Hematopoietic multipotent progenitor cell treated with erythropoietin and hydrocortisone succinate and interleukin-3 and kit ligand, for 6 days (in vitro differentiated cells): ENCODE results near the gene CSTF3.
"Not testable (repeated sequence)": the region's sequence is repeated elsewhere in the genome, so short reads cannot be mapped to it uniquely, and the experiment has no call there.

Experiments used
- DNase-seq: peaks from one replicate; pipeline ENCODE4 v3.0.0-alpha.2; 2015

Gene CSTF3

DNA sequence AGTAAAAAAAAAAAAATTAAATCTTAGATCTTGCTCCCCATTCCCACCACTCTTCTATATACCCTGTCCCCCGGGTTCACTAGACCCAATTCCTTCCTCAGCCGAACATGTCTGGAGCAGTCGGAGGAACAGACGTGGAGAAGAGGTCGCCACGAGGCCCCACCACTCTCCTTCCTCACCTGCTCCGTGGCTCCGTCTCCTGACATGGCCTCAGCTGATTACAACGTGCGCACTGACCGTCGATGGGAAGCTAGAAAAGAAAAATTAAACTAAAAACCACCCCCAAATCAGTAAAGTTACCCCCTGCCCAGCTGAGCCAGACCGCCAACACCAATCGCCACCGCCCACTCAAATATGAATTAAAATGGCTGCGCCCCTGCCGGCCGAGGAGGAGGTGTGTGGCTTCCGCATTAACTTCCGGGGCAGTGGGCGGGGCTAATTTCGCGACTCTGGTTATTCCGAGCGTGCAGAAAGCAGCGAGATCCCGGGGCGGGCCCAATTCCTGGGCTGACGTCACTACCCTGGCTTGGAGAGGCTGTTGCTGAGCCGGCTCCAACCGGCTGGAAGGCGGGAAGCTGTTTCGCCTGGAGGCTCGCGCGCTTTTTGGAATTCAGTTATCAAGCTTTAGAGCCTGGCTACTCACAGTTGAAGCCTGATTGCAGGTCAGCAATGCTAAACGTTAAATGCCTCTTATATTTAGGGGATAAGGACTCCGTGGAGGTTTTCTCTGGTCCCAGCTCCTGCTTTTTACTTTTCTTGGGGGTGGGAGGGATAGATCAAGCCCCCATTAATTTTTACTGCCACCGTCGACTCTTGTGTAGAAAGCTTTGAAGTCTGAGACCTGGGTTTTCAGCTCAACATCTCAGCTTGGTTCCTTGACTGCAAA, at the start of gene CSTF3:
TSS of gene CSTF3 (minus strand) at position 361 of the 886 bp plus-strand sequence. CDS start at position 206, 155 bp downstream.
- DNase-seq = peak; percentile 99

DNA sequence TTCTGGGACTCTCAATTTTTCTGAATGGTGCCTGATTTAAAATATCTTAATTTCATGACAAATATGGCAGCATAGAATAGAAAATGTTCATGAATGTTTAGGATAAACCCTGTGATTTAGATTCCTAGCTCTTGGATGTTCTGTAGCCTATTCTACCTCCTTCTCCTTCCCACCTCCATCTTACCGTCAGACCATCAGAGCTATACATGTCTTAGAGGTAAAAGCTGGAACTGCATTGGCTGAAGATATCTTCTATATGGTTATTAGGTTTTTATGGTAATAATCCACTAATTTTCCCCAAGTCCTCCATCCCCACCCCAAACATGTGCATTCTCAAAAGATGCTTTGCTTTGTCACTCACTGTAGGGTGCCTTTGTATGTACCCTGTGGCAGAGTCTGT, 46.9 kb upstream of the CSTF3 start:
- DNase-seq = peak; percentile 12

DNA sequence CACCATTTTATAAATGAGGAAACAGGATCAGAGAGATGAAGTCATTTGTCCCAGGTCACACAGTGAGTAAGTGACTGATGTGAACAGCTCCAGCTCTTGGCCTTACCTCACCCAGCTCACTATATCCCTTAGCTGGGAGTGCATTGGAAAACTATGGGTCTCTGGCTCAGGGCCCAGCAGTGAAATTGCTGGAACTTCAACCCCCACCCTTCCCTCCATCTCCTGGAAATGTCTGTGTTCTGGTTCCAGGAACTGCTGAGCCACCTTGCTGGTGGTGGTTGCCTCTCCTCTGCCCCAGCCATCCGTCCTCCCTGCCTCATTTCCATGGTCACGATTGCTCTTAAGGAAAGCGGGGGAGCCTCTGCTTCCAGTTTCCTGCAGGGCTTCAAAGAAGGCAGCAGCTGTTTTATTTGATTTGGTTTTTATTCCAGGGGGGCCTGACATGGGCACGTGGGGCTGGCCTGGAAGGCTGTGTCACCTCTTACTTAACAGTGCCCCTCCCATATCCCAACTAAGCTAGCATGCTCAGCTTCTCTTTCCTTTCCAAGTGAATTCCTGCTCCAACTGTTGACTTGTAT, 46.2 kb upstream of the CSTF3 start:
- DNase-seq = no peak

DNA sequence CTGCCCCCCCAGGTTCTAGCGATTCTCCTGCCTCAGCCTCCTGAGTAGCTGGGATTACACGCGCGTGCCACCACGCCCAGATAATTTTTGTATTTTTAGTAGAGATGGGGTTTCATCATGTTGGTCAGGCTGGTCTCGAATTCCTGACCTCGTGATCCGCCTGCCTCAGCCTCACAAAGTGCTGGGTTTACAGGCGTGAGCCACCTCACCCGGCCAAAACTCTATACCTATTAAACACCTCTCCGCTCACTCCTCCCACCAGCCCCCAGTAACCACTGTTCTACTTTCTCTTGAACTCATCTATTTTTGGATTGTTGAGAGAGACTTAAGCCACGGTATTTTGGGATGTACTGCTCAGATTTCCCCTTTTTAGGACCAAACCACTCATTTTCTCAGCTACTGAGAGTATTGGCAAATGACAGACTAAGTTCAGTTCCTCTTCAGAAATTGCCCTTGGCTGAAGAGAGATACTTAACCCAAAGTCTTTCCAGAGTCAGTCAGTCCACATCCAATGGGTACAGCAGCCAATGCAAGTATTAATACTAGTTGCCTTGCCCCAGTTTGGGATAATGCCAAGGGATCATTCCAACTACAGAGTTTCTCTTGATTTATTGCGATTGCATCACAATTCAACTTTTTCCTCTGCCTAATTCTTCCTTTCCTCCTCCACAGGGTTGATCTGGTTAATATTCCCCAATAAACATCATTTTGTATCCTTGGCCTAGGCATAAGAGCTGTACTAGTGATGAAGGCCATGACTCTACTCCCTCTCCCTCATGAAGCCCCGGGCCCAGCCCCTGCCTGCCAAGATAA, 36.8 kb upstream of the CSTF3 start:
- no peak for DNase-seq

DNA sequence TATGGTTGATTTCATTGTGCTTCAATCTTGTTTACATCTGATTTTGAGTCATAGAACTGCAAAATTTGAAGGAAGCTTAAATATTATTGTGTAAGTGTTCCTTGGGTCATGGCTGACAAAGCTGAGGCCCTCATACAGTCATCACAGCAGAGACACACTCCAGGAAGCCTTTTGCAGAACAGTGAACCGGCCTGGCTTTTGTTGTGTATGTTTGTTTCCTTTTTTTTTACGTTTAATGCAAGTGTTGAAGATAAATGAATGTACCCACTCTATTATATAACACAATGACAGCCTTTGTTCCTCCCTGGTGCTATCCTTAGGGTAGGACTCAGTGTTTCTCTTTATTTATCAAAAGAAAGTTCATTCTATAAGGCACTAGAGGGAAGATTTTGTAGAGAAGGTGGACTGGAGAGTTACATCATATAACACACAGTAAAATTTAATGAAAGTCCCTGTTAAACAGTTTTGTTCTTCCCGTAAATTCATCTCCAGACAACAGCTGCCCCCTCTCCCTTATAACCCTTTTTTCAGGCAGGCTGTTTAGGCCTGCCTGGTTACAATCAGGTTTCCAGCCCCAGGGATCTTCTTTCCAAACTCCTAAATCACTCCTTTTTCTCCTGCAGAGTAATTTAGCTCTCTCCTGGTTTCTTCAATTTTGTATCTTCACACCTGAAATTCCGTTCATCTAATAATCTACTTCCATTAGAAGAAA, 34.3 kb upstream of the CSTF3 start:
- DNase-seq = no peak

DNA sequence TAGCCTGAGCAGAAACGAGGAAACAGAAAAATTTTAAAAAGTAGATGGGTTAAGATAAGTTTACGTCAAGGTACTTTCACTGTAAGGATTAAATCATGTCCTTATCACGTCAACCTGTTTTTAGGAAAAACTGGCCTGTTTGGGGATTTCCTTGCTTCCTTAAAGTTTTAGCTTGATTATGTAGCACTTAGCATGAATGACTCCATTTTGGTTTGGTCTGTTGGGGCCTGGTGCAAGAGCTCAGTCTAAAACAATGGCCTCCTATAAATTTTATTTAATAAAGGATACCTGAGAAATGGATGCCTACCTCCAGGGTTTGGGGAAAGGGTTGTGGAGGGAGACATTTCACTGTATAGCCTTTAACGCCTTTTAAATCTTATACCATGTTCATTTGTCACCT, 33.2 kb upstream of the CSTF3 start:
- no peak for DNase-seq

DNA sequence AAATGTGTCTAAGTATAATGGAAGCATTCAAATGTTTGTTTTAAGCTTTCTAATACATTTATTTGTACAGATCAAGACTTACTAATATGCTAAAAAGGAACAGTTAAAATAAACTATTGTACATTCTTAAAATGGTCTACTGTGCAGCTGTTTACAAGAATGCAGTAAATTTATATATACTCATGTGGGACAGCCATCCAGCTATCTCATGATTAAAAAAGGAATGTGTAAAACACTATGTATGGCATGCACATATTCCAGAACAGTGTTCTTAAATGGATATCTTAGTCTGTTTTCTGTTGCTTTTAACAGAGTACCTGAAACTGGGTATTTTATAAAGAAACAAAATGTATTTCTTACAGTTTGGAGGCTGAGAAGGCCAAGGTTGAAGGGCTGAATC, 30.2 kb upstream of the CSTF3 start:
- DNase-seq = no peak

DNA sequence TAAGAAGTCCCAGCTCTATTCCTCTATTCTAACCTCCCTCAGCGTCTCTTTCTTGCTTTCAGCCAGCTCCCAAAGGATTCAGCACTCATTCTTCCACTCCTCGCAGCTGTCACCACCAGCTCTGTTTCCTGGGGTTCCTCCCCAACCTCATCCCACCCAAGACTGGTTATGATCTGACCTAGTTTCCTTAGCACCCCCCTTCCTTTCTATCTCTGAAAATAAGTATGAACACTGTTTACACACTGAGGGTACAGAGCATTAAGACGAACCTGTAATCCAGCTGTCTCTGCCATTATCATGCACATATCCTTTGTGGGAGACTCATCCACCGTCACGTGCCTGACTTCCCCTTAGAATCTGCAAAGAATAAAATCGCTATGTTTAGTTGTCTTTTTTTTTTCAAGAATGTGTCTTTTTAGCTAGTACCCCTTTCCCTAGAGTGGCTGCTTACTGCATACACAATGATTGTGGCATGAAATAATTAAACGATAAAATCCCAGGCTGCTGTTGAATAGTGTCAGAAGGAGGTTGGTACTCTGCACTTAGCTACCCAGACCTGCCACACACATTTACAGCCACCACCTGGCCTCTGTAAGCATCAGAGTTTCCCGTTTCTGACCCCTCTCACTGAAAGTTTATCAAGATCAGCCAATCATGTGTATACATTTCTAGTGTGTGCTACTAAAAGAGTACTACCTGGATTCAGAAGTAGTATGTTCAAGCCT, 26.9 kb upstream of the CSTF3 start:
- no peak for DNase-seq

DNA sequence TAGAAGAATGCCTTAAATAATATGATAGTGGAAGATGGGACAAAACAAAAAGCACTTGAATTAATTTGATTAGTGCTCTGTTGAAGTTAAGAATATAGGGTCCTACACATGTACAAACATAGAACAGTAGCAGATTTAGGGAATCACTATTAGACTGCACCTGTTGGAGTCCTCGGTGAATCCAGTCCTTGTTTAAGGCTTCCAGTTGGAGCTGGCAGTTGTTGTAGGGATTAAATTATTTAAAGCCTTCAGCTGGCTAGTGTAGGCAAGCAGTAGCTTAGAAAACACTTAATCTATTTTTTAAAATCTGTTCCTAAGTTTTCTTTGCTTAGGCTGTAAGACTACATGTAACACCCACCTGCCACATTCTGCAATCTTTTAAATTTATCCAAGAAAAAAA, 24.5 kb upstream of the CSTF3 start:
- DNase-seq = no peak

DNA sequence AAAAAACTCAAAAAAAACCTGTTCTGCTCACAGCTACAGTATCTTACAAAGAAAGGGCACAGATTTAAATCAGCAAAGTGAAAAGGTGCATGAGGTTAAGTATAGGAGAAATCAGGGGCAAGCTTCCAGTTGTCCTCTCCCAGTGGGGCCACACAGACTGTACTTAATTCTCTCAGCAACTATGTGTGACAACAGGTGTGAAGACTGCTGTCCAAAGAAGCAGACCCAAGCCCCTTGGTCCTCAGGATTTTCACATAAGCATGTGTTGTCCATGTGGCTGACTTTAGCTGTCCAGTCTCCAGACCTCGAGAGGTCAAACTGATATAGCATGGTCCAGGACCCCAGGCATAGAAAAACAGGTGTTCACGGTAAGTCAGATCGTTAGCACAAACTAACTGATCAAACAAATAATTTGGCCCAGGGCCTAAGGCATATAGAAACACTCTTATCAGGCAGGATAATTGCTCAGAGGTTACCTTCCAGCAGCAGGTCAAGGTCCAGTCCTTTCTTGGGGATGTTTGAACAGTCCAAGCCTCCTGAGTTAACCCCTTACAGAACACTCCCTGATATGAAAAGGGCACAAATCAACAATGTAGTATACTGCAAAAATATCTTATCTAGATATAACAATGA, 21.1 kb upstream of the CSTF3 start:
- no peak for DNase-seq

DNA sequence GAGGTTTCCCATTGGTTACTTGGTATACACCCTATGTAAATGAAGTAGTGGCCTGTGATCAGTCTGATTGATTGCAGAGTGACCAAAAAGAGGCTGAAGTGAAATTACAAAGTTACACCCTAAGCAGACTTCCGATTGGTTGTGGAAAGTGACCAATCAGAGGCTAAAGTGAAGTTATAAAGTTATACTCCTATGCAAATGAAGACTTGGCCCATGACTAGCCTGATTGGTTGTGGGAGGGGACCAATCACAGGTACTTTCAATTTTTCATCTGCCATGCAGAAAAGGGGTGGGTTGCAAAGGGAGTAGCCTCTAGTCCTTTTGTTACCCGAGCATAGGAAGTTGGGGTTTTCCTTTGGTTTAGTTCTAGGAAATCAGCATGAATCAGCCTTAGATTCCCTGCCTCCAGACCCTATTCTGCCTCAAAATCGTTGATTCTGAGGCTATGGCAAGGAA, 18.1 kb upstream of the CSTF3 start:
- DNase-seq = peak; percentile 48

DNA sequence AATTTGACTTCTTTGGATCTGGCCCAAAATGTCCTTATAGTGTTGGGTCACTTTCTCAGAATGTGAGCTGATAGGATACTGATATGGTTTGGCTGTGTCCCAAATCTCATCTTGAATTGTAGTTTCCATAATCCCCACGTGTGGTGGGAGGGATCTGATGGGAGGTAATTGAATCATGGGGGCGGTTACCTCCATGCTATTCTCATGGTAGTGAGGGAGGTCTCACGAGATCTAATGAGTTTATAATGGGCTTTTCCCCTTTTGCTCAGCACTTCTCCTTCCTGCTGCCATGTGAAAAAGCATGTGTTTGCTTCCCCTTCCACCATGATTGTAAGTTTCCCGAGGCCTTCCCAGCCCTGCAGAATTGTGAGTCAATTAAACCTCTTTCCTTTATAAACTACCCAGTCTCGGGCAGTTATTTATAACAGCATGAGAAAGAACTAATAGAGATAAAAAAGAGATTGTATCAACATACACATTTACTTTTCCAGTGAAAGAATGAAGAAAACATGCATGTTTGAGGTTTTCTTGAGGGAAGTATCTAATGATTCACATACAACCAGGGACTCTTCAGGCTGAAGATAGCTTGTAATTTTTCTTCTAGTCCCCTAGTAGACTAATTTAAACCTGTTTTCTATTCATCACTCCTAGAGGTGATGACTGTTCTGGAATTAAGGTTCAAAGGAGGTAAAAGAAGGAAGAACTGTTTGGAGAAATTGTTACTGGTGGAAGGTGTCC, 17.3 kb upstream of the CSTF3 start:
- DNase-seq = peak; percentile 53

DNA sequence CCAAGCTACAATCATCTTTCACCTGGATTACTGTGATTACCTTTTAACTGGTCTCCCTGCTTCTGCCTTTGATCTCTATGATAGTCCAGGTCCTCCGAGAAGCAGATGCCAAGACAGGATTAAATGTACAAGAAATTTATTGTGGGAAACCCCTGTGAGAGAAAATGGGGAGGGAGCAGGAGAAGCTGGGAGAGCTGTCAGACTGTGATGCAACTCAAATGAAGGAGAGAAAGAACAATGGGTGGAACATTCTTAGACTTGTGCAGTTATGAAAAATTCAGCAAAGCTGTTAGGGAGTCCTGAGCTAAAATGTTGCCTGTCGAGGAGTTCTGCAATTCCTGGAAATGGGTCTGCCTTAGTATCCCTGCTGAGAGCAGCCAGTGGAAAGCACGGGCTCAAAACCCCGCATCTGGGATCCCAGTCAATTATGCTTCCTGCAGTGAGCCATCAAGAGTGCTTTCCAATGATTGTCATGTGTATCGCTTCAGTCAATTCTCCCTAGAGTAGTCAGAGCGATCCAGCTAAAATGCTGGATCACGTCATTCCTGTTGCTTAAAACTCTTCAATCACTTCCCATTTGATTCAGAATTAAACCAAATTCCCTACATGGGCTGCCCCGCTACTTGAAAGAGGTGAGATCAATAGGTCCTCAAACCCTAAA, 16.5 kb upstream of the CSTF3 start:
- no peak for DNase-seq

DNA sequence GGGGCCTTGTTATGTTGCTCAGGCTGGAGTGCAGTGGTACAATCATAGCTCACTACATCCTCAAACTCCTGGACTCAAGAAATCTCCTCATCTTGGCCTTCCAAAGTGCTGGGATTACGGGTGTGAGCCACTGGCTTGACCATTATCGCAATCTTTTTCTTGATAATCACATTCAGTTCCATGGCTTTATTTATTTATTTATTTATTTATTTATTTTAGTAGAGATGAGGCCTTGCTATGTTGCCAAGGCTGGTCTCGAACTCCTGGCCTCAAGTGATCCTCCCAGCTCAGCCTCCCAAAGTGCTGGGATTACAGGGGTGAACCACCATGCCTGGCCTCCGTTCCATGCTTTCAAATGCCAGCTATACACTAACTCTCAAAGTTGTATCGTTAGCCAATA, 15.5 kb upstream of the CSTF3 start:
- DNase-seq = not testable (repeated sequence)

DNA sequence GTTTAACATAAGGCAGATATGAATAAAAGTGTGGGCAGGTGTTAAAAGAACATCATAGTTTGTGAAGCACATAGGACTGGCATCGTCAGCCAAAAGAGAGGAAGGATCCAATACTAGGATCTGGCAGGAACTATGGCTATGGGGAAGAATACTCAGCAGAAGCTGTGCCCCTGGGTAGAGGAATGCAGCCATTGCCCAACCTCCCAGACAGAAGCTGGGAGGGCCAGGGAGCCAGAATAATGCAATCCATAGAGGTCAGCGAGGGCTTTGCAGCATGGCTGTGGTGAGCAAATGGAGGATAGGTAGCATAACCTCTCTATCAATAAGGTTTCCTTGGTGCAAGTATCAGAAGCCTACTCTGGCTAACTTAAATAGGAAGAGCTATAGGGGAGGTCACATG, 11.7 kb upstream of the CSTF3 start:
- DNase-seq = no peak

DNA sequence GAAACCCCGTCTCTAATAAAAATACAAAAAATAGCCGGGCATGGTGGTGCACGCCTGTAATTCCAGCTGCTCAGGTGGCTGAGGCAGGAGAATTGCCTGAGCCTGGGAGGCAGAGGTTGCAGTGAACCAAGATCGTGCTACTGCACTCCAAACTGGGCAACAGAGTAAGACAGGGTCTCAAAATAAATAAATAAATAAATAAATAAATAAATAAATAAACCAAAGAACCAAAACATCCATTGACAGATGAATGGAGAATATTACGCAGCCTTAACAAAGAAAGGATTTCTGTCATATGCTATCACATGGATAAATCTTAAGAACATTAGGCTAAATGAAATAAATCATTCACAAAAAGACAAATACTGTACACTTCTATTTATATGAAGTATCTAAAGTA, 11.1 kb upstream of the CSTF3 start:
- DNase-seq = no peak

DNA sequence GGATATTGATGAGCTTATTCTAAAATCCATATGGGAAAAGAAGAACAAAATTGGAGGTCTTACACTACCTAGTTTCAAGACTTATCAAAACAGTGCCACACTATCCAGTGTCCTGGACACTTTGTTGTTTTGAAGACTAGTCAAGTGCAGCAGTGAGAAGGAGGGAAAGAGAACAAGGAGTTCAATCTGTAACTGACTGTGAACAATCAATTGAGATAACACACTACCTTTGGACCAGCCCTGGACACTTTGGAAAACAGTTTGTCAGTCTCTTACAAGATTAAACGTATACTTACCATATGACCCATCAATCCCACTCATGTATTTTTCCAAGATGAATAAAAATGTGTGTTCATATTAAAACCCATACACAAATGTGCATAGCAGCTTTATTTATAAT, 10.0 kb upstream of the CSTF3 start:
- no peak for DNase-seq

DNA sequence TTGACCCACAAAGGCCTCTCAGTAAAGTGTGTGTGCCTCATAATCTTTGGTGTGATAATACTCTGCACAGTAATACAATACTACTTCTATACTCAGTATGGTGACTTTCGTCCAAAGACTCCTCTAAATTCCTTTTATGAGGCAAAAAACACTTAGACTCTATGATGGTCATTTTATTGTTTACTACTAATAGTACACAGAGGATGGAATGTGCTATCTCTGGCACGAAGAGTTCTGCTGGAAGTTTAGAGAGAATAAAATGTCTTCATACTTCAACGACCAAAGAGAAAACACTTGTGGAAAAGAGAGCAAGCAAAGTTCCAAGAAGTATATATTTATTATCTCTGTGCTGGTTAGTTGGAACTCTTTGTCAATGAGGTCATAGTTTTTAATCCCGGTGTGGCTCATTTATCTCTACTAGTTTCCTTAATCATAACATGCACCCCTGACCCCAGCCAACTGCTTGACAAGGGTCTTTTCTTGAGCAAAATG, 7.5 kb upstream of the CSTF3 start:
- no peak for DNase-seq

DNA sequence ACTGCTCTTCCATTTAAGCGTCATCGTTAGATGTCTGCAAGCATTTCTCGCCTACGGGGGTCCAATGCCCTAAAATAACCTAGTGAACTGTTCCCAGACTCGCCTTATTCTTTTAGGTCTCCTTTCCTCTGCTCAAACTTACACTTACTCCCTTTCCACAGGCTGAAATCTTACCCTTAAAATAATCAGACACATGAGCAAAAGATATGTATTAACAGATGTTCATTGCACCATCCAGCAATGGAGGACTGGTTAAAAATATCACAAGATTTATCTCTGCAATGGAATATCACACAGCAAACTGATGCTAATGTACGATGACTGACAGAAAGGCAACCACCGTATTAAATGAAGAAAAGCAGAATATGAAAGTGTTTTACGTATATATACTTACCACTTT, 1.6 kb upstream of the CSTF3 start:
- DNase-seq = no peak

DNA sequence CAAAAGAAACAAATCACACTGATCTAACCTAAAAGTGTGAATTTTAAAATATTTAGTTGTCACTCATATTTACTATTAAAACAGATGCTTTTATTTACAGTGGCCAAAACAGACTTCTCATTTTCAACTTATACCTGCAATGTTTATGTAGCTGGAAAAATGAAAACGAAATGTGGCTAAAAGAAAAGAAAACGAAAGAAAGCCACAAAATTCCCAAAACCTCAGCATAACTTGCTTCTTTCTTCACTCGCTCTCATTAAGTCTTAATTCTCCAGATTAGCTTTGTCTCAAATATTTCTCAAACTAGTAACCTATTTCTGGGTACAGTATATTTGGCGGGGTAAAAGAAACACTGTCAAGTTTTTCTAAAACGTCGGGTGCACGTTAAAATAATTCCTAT, 693 bp downstream of the CSTF3 start:
- DNase-seq = no peak
